ENCODE measurements around the gene DIPK1A.

DNA sequence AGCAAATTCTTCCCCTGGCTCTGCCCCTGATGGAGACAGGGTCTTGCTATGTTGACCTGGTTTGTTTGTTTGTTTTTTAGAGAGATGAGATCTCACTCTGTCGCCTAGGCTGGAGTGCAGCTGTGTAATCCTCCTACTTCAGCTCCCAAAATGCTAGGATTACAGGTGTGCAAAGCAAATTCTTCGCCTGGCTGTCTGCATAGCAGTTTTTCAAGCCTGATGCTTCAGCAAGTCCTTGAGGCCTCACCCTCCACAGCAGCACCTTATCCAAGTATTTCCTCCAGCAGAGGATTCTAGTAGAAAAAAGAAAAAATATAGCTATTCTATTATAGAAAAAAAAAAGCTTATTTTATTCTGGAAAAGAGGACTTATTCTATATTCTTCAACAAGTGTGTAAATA lies 144.5 kb downstream of the DIPK1A start:
- TF ChIP-seq, protein P1, sequence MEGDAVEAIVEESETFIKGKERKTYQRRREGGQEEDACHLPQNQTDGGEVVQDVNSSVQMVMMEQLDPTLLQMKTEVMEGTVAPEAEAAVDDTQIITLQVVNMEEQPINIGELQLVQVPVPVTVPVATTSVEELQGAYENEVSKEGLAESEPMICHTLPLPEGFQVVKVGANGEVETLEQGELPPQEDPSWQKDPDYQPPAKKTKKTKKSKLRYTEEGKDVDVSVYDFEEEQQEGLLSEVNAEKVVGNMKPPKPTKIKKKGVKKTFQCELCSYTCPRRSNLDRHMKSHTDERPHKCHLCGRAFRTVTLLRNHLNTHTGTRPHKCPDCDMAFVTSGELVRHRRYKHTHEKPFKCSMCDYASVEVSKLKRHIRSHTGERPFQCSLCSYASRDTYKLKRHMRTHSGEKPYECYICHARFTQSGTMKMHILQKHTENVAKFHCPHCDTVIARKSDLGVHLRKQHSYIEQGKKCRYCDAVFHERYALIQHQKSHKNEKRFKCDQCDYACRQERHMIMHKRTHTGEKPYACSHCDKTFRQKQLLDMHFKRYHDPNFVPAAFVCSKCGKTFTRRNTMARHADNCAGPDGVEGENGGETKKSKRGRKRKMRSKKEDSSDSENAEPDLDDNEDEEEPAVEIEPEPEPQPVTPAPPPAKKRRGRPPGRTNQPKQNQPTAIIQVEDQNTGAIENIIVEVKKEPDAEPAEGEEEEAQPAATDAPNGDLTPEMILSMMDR (IDR thresholded peaks at IDR 0.05), result no peak
- TF ChIP-seq POLR2A (IDR thresholded peaks at IDR 0.05), result no peak
